HG02938 (cell line): ENCODE results near the gene RNF182.

Experiments used
- ATAC-seq: cut with Tn5 transposase; IDR thresholded peaks from one replicate; pipeline ENCODE4 v1.9.1; 2021; ENCODE audit warnings: mild to moderate bottlenecking, moderate library complexity; ENCODE audit not compliant: unreplicated experiment

The RNF182 gene

DNA sequence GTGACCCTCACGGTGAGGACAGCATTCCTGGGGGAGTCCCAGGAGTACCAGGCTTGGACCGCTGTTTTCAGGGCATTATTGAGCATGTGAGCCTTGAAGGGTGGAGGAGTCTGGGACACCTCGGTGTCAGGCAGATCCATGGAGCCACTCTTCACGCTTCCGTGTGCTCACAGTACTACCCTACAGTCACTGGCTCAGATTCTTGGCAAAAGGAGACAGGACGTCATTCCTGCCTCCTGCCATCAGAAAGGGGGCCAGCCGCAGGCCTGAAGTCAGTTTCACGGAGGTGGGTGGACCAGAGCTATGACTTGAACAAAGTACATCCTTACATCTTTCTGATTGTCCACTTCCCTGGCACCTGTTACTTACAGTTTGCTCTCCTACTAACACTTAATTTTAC lies 103.9 kb downstream of the RNF182 start:
- ATAC-seq, result no peak

DNA sequence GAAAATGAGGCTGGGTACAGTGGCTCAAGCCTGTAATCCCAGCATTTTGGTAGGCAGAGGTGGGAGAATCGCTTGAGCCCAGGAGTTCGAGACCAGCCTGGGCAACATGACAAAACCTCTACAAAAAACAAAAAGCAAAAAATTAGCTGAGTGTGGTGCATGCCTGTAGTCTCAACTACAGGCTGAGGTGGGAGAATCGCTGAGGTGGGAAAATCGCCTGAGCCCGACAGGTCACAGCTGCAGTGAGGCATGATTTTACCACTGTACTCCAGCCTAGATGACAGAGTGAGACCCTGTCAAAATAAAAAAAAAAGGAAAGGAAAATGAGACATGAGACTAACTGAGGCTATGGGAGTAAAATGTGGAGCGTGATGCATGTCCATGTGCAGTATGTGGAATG lies 104.9 kb downstream of the RNF182 start:
- ATAC-seq, result no peak
